HEK293 (cell line): ENCODE data around the gene PSME4.
"Not testable (repeated sequence)": the region's sequence is repeated elsewhere in the genome, so short reads cannot be mapped to it uniquely, and the experiment has no call there.

ENCODE experiments used
- CTCF ChIA-PET: fragments of 350-600 bp; formaldehyde crosslinking; extraction: SDS; loops from one replicate; lab custom pipeline; 2021; ENCODE audit warnings: antibody characterized with exemption; lab: Yijun Ruan, JAX
- POLR2A ChIA-PET: fragments of 300-600 bp; formaldehyde crosslinking; extraction: SDS; loops from one replicate; lab custom pipeline; 2020; ENCODE audit warnings: antibody characterized with exemption, inconsistent platforms; lab: Yijun Ruan, JAX
- H3K27ac ChIP-seq: fragments of 200-500 bp; sonication (Bioruptor generic); 2 replicates; pipeline ENCODE4 v1.5.1; 2014; ENCODE audit warnings: low read depth, low read length, control low read depth, inconsistent platforms; ENCODE audit errors: extremely low read depth
- H3K36me3 ChIP-seq, 2 experiments: fragments of 200-500 bp in 1 of 2; sonication (Bioruptor generic) in 1 of 2; 1 replicate in 1 of 2; 2 replicates in 1 of 2; pipeline ENCODE4 v1.5.1; 2014 to 2017; ENCODE audit warnings: inconsistent platforms in 2 of 2, low read length in 2 of 2; ENCODE audit not compliant: control insufficient read depth in 2 of 2, insufficient read depth in 1 of 2
- H3K4me1 ChIP-seq: fragments of 200-500 bp; sonication (Bioruptor generic); 2 replicates; pipeline ENCODE4 v1.5.1; 2014; ENCODE audit warnings: mild to moderate bottlenecking, low read length, inconsistent platforms; ENCODE audit not compliant: control insufficient read depth, insufficient read depth
- H3K4me3 ChIP-seq: 2 replicates; pipeline ENCODE4 v1.5.1; 2011; ENCODE audit warnings: low read depth, mild to moderate bottlenecking, control low read depth, low read length, moderate library complexity
- H3K9me3 ChIP-seq: fragments of 200-500 bp; sonication (Bioruptor generic); 2 replicates; pipeline ENCODE4 v1.5.1; 2014; ENCODE audit warnings: low read depth, low read length, inconsistent platforms; ENCODE audit not compliant: control insufficient read depth, insufficient read depth
- CTCF ChIP-seq: fragments of 450-650 bp; formaldehyde crosslinking; IDR thresholded peaks from 2 replicates; pipeline ENCODE4 v1.5.1; 2016; ENCODE audit warnings: missing biosample characterization, missing genetic modification characterization
- GLIS2 ChIP-seq: fragments of 450-650 bp; formaldehyde crosslinking; IDR thresholded peaks from 2 replicates; pipeline ENCODE4 v1.5.1; 2016; ENCODE audit warnings: missing biosample characterization, missing genetic modification characterization
- HOXD13 ChIP-seq: sonication (generic); formaldehyde crosslinking; IDR thresholded peaks from 2 replicates; pipeline ENCODE4 v1.8.0; 2022; ENCODE audit warnings: missing genetic modification reagents, borderline replicate concordance
- INSM2 ChIP-seq: fragments of 450-650 bp; formaldehyde crosslinking; IDR thresholded peaks from 2 replicates; pipeline ENCODE4 v1.5.1; 2016; ENCODE audit warnings: missing biosample characterization, missing genetic modification characterization
- PRDM10 ChIP-seq: fragments of 450-650 bp; formaldehyde crosslinking; IDR thresholded peaks from 2 replicates; pipeline ENCODE4 v1.5.1; 2016; ENCODE audit warnings: missing biosample characterization, missing genetic modification characterization
- SP2 ChIP-seq: fragments of 450-650 bp; formaldehyde crosslinking; IDR thresholded peaks from 2 replicates; pipeline ENCODE4 v1.5.1; 2016; ENCODE audit warnings: missing biosample characterization, missing genetic modification characterization
- WT1 ChIP-seq: fragments of 450-650 bp; formaldehyde crosslinking; IDR thresholded peaks from 2 replicates; pipeline ENCODE4 v1.5.1; 2016; ENCODE audit warnings: missing biosample characterization, missing genetic modification characterization
- YY2 ChIP-seq: fragments of 450-650 bp; formaldehyde crosslinking; IDR thresholded peaks from 2 replicates; pipeline ENCODE4 v1.5.1; 2016; ENCODE audit warnings: missing biosample characterization, missing genetic modification characterization
- ZBTB7A ChIP-seq: fragments of 450-650 bp; formaldehyde crosslinking; IDR thresholded peaks from 2 replicates; pipeline ENCODE4 v1.5.1; 2016; ENCODE audit warnings: low read depth, missing biosample characterization, missing genetic modification characterization
- ZIC2 ChIP-seq: fragments of 450-650 bp; formaldehyde crosslinking; IDR thresholded peaks from 2 replicates; pipeline ENCODE4 v1.5.1; 2016; ENCODE audit warnings: missing biosample characterization, missing genetic modification characterization
- ZNF157 ChIP-seq: fragments of 450-650 bp; formaldehyde crosslinking; IDR thresholded peaks from 2 replicates; pipeline ENCODE4 v1.5.1; 2016; ENCODE audit warnings: missing biosample characterization, missing genetic modification characterization
- ZNF174 ChIP-seq: fragments of 450-650 bp; formaldehyde crosslinking; IDR thresholded peaks from 2 replicates; pipeline ENCODE4 v1.5.0; 2017; ENCODE audit warnings: missing biosample characterization, mild to moderate bottlenecking, missing genetic modification characterization
- ZNF18 ChIP-seq: fragments of 450-650 bp; formaldehyde crosslinking; IDR thresholded peaks from 2 replicates; pipeline ENCODE4 v1.5.1; 2016; ENCODE audit warnings: missing biosample characterization, missing genetic modification characterization
- ZNF223 ChIP-seq: fragments of 450-650 bp; formaldehyde crosslinking; IDR thresholded peaks from 2 replicates; pipeline ENCODE4 v1.5.1; 2016; ENCODE audit warnings: missing biosample characterization, missing genetic modification characterization
- ZNF23 ChIP-seq: fragments of 450-650 bp; formaldehyde crosslinking; IDR thresholded peaks from 2 replicates; pipeline ENCODE4 v1.5.1; 2016; ENCODE audit warnings: missing biosample characterization, missing genetic modification characterization, borderline replicate concordance
- ZNF510 ChIP-seq: fragments of 450-650 bp; formaldehyde crosslinking; IDR thresholded peaks from 2 replicates; pipeline ENCODE4 v1.5.1; 2018; ENCODE audit warnings: mild to moderate bottlenecking, missing genetic modification characterization, missing biosample characterization; ENCODE audit not compliant: insufficient replicate concordance
- ZNF549 ChIP-seq: fragments of 450-650 bp; IDR thresholded peaks from 2 replicates; pipeline ENCODE4 v1.5.1; 2018; ENCODE audit warnings: missing biosample characterization, missing genetic modification characterization, mild to moderate bottlenecking, inconsistent platforms, moderate library complexity
- ZNF560 ChIP-seq: fragments of 450-650 bp; formaldehyde crosslinking; IDR thresholded peaks from 2 replicates; pipeline ENCODE4 v1.5.1; 2017; ENCODE audit warnings: missing biosample characterization, missing genetic modification characterization, borderline replicate concordance

Gene PSME4

GRCh38 chr2:53856272-53856671 is 114.5 kb downstream of the PSME4 start:
- ChIA-PET POLR2A (no interaction called here), CTCF (no interaction called here)
- H3K9me3 ChIP-seq, result no peaks in the 10 kb centered on the region
- no peak overlapping the region for H3K4me3 ChIP-seq
- no peak for TF ChIP-seq ZIC2 (tag by site-specific recombination)
- TF ChIP-seq HOXD13, result no peak
- no peak for TF ChIP-seq ZNF23 (tag by site-specific recombination)
- TF ChIP-seq GLIS2 (tag by site-specific recombination), result no peak
- no peak for TF ChIP-seq ZNF549 (tag by site-specific recombination)
- TF ChIP-seq CTCF, result no peak
- TF ChIP-seq ZNF223 (tag by site-specific recombination), result no peak
- TF ChIP-seq ZNF18 (tag by site-specific recombination), result no peak
- no peak for TF ChIP-seq SP2 (tag by site-specific recombination)
- TF ChIP-seq INSM2 (tag by site-specific recombination), result no peak
- TF ChIP-seq ZBTB7A, result no peak
- no peak for TF ChIP-seq WT1 (tag by site-specific recombination)
- TF ChIP-seq ZNF560 (tag by site-specific recombination), result no peak
- no peak overlapping the region for H3K27ac ChIP-seq
- no peaks in the 10 kb centered on the region for H3K4me1 ChIP-seq
- peaks cover 0 to 21% of the 10 kb centered on the region in 2 experiments; a peak in 2 of 3 replicates for H3K36me3 ChIP-seq

GRCh38 chr2:53854678-53855077 is 116.1 kb downstream of the PSME4 start:
- ChIA-PET CTCF (no interaction called here), POLR2A (no interaction called here)
- no peaks in the 10 kb centered on the region for H3K9me3 ChIP-seq
- peaks cover 0 to 21% of the 10 kb centered on the region in 2 experiments; a peak in 2 of 3 replicates for H3K36me3 ChIP-seq
- H3K4me1 ChIP-seq, result no peaks in the 10 kb centered on the region
- H3K4me3 ChIP-seq, result no peak overlapping the region
- H3K27ac ChIP-seq, result no peak overlapping the region
- no peak for TF ChIP-seq YY2 (tag by site-specific recombination)
- TF ChIP-seq ZNF174, result no peak
- no peak for TF ChIP-seq ZNF510 (tag by site-specific recombination)
- no peak for TF ChIP-seq ZNF157

- H3K4me3 ChIP-seq, result no peak overlapping the region
- no peaks in the 10 kb centered on the region for H3K9me3 ChIP-seq
- H3K4me1 ChIP-seq, result no peaks in the 10 kb centered on the region
- TF ChIP-seq PRDM10 (tag by site-specific recombination), result no peak
- no peak overlapping the region for H3K27ac ChIP-seq
- H3K36me3 ChIP-seq, result peaks cover 0 to 21% of the 10 kb centered on the region in 2 experiments; a peak in 2 of 3 replicates
- ChIA-PET CTCF (no interaction called here), POLR2A (interaction anchor here (0.6 kb wide), 1 partner anchor 13 kb away, joined by 3 read pairs; no protein-coding TSS in a partner anchor)
Measured at GRCh38 chr2:53852532-53852931, 118.3 kb downstream of the PSME4 start.

- H3K9me3 ChIP-seq, CTCF ChIA-PET, POLR2A ChIA-PET, H3K4me1 ChIP-seq, H3K27ac ChIP-seq, H3K4me3 ChIP-seq: not testable (repeated sequence)
- H3K36me3 ChIP-seq, result peaks cover 0 to 21% of the 10 kb centered on the region in 2 experiments; a peak in 2 of 3 replicates
Measured at GRCh38 chr2:53851052-53851757, 119.6 kb downstream of the PSME4 start.
